ENCODE data around the gene BPI. TPM values are rescaled to one million over a fixed set of nuclear protein-coding genes. Genes with fewer than 3 reads are reported as not detected.

The BPI gene
- total RNA-seq, 1 experiment from 2014 or later = not detected

DNA sequence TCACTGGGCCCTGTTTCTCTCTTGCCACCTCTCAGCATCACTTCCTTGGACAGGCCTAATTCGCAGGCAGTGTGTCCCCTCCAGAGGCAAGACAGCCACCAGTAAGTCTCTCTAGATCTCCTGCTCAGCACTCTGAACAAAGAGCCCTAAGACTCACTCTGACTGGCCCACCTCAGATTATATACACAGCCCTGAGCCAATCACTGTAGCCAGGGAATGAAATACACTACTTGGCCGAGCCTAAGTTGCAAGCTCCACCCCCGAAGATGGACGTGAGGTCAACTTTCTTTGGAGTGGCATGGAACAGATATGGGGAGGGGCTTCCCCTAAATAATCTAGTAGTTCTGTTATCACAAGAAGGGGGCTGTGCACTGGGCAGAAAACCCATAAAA is 4.1 kb downstream of the BPI start:
- BruUV-seq (replicated peaks) = no TSS peak

DNA sequence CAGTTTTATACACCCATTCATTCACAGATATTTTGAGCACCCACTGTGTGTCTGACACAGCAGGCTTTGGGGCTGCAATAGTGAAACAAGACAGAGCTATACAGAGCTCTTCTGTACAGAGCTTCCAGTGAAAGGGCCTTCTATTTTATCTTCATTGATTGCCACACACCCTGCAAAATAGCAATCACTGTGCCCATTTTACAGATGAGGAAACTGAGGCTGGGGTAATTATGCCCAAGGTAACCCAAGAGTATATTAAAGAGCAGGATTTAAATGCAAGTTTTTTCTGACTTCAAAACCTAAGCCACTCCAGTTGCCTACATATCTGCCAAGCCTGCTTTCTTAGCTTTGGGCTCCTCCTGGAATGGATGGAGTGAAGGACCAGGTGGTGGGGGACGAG is 4.5 kb downstream of the BPI start:
- TF ChIP-seq SIN3A (IDR thresholded peaks at IDR 0.05; ENCODE audit: borderline replicate concordance, insufficient read depth, low read depth, low read length) (no peak), TCF7L2 (IDR thresholded peaks at IDR 0.05; ENCODE audit: low read depth, low read length) (no peak), POLR2AphosphoS5 (IDR thresholded peaks at IDR 0.05; ENCODE audit: low read depth, low read length) (no peak)
- TF ChIP-seq, protein P1, sequence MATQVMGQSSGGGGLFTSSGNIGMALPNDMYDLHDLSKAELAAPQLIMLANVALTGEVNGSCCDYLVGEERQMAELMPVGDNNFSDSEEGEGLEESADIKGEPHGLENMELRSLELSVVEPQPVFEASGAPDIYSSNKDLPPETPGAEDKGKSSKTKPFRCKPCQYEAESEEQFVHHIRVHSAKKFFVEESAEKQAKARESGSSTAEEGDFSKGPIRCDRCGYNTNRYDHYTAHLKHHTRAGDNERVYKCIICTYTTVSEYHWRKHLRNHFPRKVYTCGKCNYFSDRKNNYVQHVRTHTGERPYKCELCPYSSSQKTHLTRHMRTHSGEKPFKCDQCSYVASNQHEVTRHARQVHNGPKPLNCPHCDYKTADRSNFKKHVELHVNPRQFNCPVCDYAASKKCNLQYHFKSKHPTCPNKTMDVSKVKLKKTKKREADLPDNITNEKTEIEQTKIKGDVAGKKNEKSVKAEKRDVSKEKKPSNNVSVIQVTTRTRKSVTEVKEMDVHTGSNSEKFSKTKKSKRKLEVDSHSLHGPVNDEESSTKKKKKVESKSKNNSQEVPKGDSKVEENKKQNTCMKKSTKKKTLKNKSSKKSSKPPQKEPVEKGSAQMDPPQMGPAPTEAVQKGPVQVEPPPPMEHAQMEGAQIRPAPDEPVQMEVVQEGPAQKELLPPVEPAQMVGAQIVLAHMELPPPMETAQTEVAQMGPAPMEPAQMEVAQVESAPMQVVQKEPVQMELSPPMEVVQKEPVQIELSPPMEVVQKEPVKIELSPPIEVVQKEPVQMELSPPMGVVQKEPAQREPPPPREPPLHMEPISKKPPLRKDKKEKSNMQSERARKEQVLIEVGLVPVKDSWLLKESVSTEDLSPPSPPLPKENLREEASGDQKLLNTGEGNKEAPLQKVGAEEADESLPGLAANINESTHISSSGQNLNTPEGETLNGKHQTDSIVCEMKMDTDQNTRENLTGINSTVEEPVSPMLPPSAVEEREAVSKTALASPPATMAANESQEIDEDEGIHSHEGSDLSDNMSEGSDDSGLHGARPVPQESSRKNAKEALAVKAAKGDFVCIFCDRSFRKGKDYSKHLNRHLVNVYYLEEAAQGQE (IDR thresholded peaks at IDR 0.05; ENCODE audit: insufficient read depth in 1 of 2, low read depth in 2 of 2, low read length in 1 of 2) = no peak
- TF ChIP-seq, protein P2, sequence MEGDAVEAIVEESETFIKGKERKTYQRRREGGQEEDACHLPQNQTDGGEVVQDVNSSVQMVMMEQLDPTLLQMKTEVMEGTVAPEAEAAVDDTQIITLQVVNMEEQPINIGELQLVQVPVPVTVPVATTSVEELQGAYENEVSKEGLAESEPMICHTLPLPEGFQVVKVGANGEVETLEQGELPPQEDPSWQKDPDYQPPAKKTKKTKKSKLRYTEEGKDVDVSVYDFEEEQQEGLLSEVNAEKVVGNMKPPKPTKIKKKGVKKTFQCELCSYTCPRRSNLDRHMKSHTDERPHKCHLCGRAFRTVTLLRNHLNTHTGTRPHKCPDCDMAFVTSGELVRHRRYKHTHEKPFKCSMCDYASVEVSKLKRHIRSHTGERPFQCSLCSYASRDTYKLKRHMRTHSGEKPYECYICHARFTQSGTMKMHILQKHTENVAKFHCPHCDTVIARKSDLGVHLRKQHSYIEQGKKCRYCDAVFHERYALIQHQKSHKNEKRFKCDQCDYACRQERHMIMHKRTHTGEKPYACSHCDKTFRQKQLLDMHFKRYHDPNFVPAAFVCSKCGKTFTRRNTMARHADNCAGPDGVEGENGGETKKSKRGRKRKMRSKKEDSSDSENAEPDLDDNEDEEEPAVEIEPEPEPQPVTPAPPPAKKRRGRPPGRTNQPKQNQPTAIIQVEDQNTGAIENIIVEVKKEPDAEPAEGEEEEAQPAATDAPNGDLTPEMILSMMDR (IDR thresholded peaks at IDR 0.05) = no peak
- H3K27me3 ChIP-seq (ENCODE audit: control insufficient read depth, insufficient read depth, low read length) = no peaks in the 10 kb centered on the region
- no peaks in the 10 kb centered on the region for H3K9me3 ChIP-seq (ENCODE audit: control insufficient read depth, insufficient read depth, low read depth, low read length)
- POLR2A ChIA-PET = no interaction called here
- no TSS peak for BruUV-seq (replicated peaks)
- H3K4me3 ChIP-seq (ENCODE audit: low read depth in 2 of 2, low read length in 2 of 2) = no peak overlapping the region
- CTCF ChIA-PET = no interaction called here
- in situ Hi-C loops (cut with HindIII; ENCODE audit: low pct_unique_long_range_greater_than_20kb, low sequenced_read_pairs) = no loop called here
- ATAC-seq = no peak
- H3K36me3 ChIP-seq (ENCODE audit: control insufficient read depth, insufficient read depth, low read length) = no peaks in the 10 kb centered on the region
- no peak overlapping the region for H3K27ac ChIP-seq (ENCODE audit: low read length)
- no peak for DNase-seq (ENCODE audit: low read depth, low spot score)
- intact Hi-C loops (cut with micrococcal nuclease; ENCODE audit: unreplicated experiment) = no loop called here
- H3K4me1 ChIP-seq (ENCODE audit: control insufficient read depth, insufficient read depth, low read length) = no peaks in the 10 kb centered on the region

More for the DNA sequence above, 4.1 kb downstream of the BPI start:
- no peak for ATAC-seq
- Histone ChIP-seq H3K36me3 (ENCODE audit: control insufficient read depth, insufficient read depth, low read length) (no peaks in the 10 kb centered on the region), H3K27ac (ENCODE audit: low read length) (no peak overlapping the region), H3K4me1 (ENCODE audit: control insufficient read depth, insufficient read depth, low read length) (no peaks in the 10 kb centered on the region), H3K4me3 (ENCODE audit: low read depth in 2 of 2, low read length in 2 of 2) (no peak overlapping the region), H3K9me3 (ENCODE audit: control insufficient read depth, insufficient read depth, low read depth, low read length) (no peaks in the 10 kb centered on the region), H3K27me3 (ENCODE audit: control insufficient read depth, insufficient read depth, low read length) (no peaks in the 10 kb centered on the region)
- TF ChIP-seq SIN3A (IDR thresholded peaks at IDR 0.05; ENCODE audit: borderline replicate concordance, insufficient read depth, low read depth, low read length) = no peak
- no peak for TF ChIP-seq TCF7L2 (IDR thresholded peaks at IDR 0.05; ENCODE audit: low read depth, low read length)
- TF ChIP-seq, protein P1 (IDR thresholded peaks at IDR 0.05; ENCODE audit: insufficient read depth in 1 of 2, low read depth in 2 of 2, low read length in 1 of 2) = no peak
- TF ChIP-seq POLR2AphosphoS5 (IDR thresholded peaks at IDR 0.05; ENCODE audit: low read depth, low read length) = no peak
- TF ChIP-seq, protein P2 (IDR thresholded peaks at IDR 0.05) = no peak
- intact Hi-C loops (cut with micrococcal nuclease; ENCODE audit: unreplicated experiment) (no loop called here), in situ Hi-C loops (cut with HindIII; ENCODE audit: low pct_unique_long_range_greater_than_20kb, low sequenced_read_pairs) (no loop called here)
- POLR2A ChIA-PET = interaction anchor here (0.5 kb wide), 1 partner anchor 270 kb away, joined by 8 read pairs; no protein-coding TSS in a partner anchor
- DNase-seq (ENCODE audit: low read depth, low spot score) = no peak
- CTCF ChIA-PET = interaction anchor here (0.8 kb wide), 1 partner anchor 14 kb away, joined by 3 read pairs; no protein-coding TSS in a partner anchor

All from Panc1 (cell line).